ENCODE measurements around the gene ARHGAP4. TPM values are rescaled to one million over a fixed set of nuclear protein-coding genes. Genes with fewer than 3 reads are reported as not detected.
A peak's percentile ranks its signal among the peaks of the same experiment; 100 is the strongest.

ARHGAP4 gene
- total RNA-seq, 2 experiments from 2014 or later, result 151 to 160 TPM

- no peaks in the 10 kb centered on the region for H3K9me3 Mint-ChIP-seq
Observed at GRCh38 chrX:153961292-153961691, 35.2 kb upstream of the ARHGAP4 start.

GRCh38 chrX:153960786-153961185 lies 34.7 kb upstream of the ARHGAP4 start:
- H3K9me3 Mint-ChIP-seq, result no peaks in the 10 kb centered on the region
- peaks cover 15% of the 10 kb centered on the region for H3K36me3 Mint-ChIP-seq
- intact Hi-C loops (cut with micrococcal nuclease), result no loop called here
- ChIA-PET CTCF (interaction anchor here (3.6 kb wide), 1 partner anchor 13 kb away, joined by 12 read pairs; no protein-coding TSS in a partner anchor), POLR2A (no interaction called here)
- no peak overlapping the region for H3K4me3 Mint-ChIP-seq
- DNase-seq, result no peak
- H3K27ac Mint-ChIP-seq, result no peak overlapping the region
- no peaks in the 10 kb centered on the region for H3K27me3 Mint-ChIP-seq
- peaks cover 3% of the 10 kb centered on the region for H3K4me1 Mint-ChIP-seq (ENCODE audit: low read depth)

More at GRCh38 chrX:153961292-153961691, 35.2 kb upstream of the ARHGAP4 start:
- no peak for DNase-seq
- Mint-ChIP-seq H3K27me3 (no peaks in the 10 kb centered on the region), H3K36me3 (peaks cover 12% of the 10 kb centered on the region), H3K4me1 (ENCODE audit: low read depth) (peaks cover 7% of the 10 kb centered on the region), H3K4me3 (no peak overlapping the region), H3K27ac (no peak overlapping the region)
- intact Hi-C loops (cut with micrococcal nuclease), result no loop called here
- ChIA-PET CTCF (interaction anchor here (3.6 kb wide), 1 partner anchor 14 kb away, joined by 12 read pairs; no protein-coding TSS in a partner anchor), POLR2A (interaction anchor here (1.0 kb wide), 1 partner anchor 35 kb away, joined by 3 read pairs; the partner anchor contains the start of gene ARHGAP4)

- Mint-ChIP-seq H3K9me3 (no peaks in the 10 kb centered on the region), H3K4me1 (ENCODE audit: low read depth) (no peaks in the 10 kb centered on the region), H3K36me3 (peaks cover 15% of the 10 kb centered on the region), H3K27me3 (no peaks in the 10 kb centered on the region), H3K27ac (no peak overlapping the region), H3K4me3 (no peak overlapping the region)
- no peak for DNase-seq
- CTCF ChIA-PET, result no interaction called here
- intact Hi-C loops (cut with micrococcal nuclease), result no loop called here
- POLR2A ChIA-PET, result no interaction called here
Observed at GRCh38 chrX:153960077-153960476, 34.0 kb upstream of the ARHGAP4 start.

- Mint-ChIP-seq H3K27ac (no peak overlapping the region), H3K9me3 (no peaks in the 10 kb centered on the region), H3K36me3 (peaks cover 15% of the 10 kb centered on the region), H3K4me3 (no peak overlapping the region), H3K27me3 (no peaks in the 10 kb centered on the region), H3K4me1 (ENCODE audit: low read depth) (no peaks in the 10 kb centered on the region)
- POLR2A ChIA-PET, result no interaction called here
- no peak for DNase-seq
- CTCF ChIA-PET, result no interaction called here
- intact Hi-C loops (cut with micrococcal nuclease), result no loop called here
Observed at GRCh38 chrX:153959649-153960048, 33.6 kb upstream of the ARHGAP4 start.

GRCh38 chrX:153958605-153959004 lies 32.5 kb upstream of the ARHGAP4 start:
- H3K9me3 Mint-ChIP-seq, result no peaks in the 10 kb centered on the region
- ChIA-PET CTCF (no interaction called here), POLR2A (interaction anchor here (1.3 kb wide), 1 partner anchor 8 kb away, joined by 3 read pairs; no protein-coding TSS in a partner anchor)
- H3K4me1 Mint-ChIP-seq (ENCODE audit: low read depth), result no peaks in the 10 kb centered on the region
- H3K27me3 Mint-ChIP-seq, result no peaks in the 10 kb centered on the region
- intact Hi-C loops (cut with micrococcal nuclease), result no loop called here
- peaks cover 21% of the 10 kb centered on the region for H3K36me3 Mint-ChIP-seq
- H3K27ac Mint-ChIP-seq, result no peak overlapping the region
- DNase-seq, result no peak
- no peak overlapping the region for H3K4me3 Mint-ChIP-seq

GRCh38 chrX:153957224-153957623 lies 31.2 kb upstream of the ARHGAP4 start:
- DNase-seq, result no peak
- Mint-ChIP-seq H3K27ac (no peak overlapping the region), H3K9me3 (no peaks in the 10 kb centered on the region), H3K36me3 (peaks cover 20% of the 10 kb centered on the region), H3K4me1 (ENCODE audit: low read depth) (peaks cover 4% of the 10 kb centered on the region), H3K27me3 (no peaks in the 10 kb centered on the region), H3K4me3 (no peak overlapping the region)
- intact Hi-C loops (cut with micrococcal nuclease), result no loop called here
- CTCF ChIA-PET, result no interaction called here
- POLR2A ChIA-PET, result interaction anchor here (1.3 kb wide), 1 partner anchor 9 kb away, joined by 3 read pairs; no protein-coding TSS in a partner anchor

GRCh38 chrX:153956044-153956907 lies 30.2 kb upstream of the ARHGAP4 start:
- H3K27ac Mint-ChIP-seq, result no peak overlapping the region

GRCh38 chrX:153955228-153955732 lies 29.2 kb upstream of the ARHGAP4 start:
- no peak overlapping the region for H3K4me3 Mint-ChIP-seq
- no peak for DNase-seq
- H3K4me1 Mint-ChIP-seq (ENCODE audit: low read depth), result peaks cover 4% of the 10 kb centered on the region
- no peaks in the 10 kb centered on the region for H3K9me3 Mint-ChIP-seq
- H3K36me3 Mint-ChIP-seq, result peaks cover 24% of the 10 kb centered on the region
- H3K27me3 Mint-ChIP-seq, result no peaks in the 10 kb centered on the region
- H3K27ac Mint-ChIP-seq, result peak overlapping the region; percentile 42
- CTCF ChIA-PET, result interaction anchor here (0.9 kb wide), 1 partner anchor 30 kb away, joined by 3 read pairs; the partner anchor contains the start of gene ARHGAP4
- intact Hi-C loops (cut with micrococcal nuclease), result no loop called here
- POLR2A ChIA-PET, result no interaction called here

More at GRCh38 chrX:153956044-153956907, 30.2 kb upstream of the ARHGAP4 start:
- H3K9me3 Mint-ChIP-seq, result no peaks in the 10 kb centered on the region
- H3K4me3 Mint-ChIP-seq, result no peak overlapping the region
- H3K36me3 Mint-ChIP-seq, result peaks cover 20% of the 10 kb centered on the region
- CTCF ChIA-PET, result no interaction called here
- intact Hi-C loops (cut with micrococcal nuclease), result no loop called here
- H3K27me3 Mint-ChIP-seq, result no peaks in the 10 kb centered on the region
- H3K4me1 Mint-ChIP-seq (ENCODE audit: low read depth), result peaks cover 4% of the 10 kb centered on the region
- POLR2A ChIA-PET, result no interaction called here
- no peak for DNase-seq

GRCh38 chrX:153954558-153955227 lies 28.6 kb upstream of the ARHGAP4 start:
- Mint-ChIP-seq H3K9me3 (no peaks in the 10 kb centered on the region), H3K27me3 (no peaks in the 10 kb centered on the region), H3K4me1 (ENCODE audit: low read depth) (peaks cover 4% of the 10 kb centered on the region), H3K4me3 (no peak overlapping the region), H3K36me3 (peaks cover 26% of the 10 kb centered on the region), H3K27ac (no peak overlapping the region)
- CTCF ChIA-PET, result interaction anchor here (0.9 kb wide), 1 partner anchor 29 kb away, joined by 3 read pairs; the partner anchor contains the start of gene ARHGAP4
- POLR2A ChIA-PET, result no interaction called here
- no peak for DNase-seq
- intact Hi-C loops (cut with micrococcal nuclease), result no loop called here

GRCh38 chrX:153953892-153954557 lies 28.0 kb upstream of the ARHGAP4 start:
- Mint-ChIP-seq H3K27ac (no peak overlapping the region), H3K27me3 (no peaks in the 10 kb centered on the region), H3K36me3 (peaks cover 26% of the 10 kb centered on the region), H3K4me3 (no peak overlapping the region), H3K4me1 (ENCODE audit: low read depth) (peaks cover 4% of the 10 kb centered on the region), H3K9me3 (no peaks in the 10 kb centered on the region)
- no peak for DNase-seq
- ChIA-PET POLR2A (interaction anchor here (0.9 kb wide), 1 partner anchor 13 kb away, joined by 3 read pairs; no protein-coding TSS in a partner anchor), CTCF (interaction anchor here (0.8 kb wide), 1 partner anchor 191 kb away, joined by 3 read pairs; no protein-coding TSS in a partner anchor)
- intact Hi-C loops (cut with micrococcal nuclease), result no loop called here

- H3K27me3 Mint-ChIP-seq, result no peaks in the 10 kb centered on the region
- POLR2A ChIA-PET, result interaction anchor here (0.9 kb wide), 1 partner anchor 14 kb away, joined by 3 read pairs; no protein-coding TSS in a partner anchor
- H3K4me3 Mint-ChIP-seq, result no peak overlapping the region
- no peaks in the 10 kb centered on the region for H3K9me3 Mint-ChIP-seq
- CTCF ChIA-PET, result interaction anchor here (0.8 to 1.0 kb wide), 2 partner anchors 60 to 190 kb away, joined by 3 read pairs; no protein-coding TSS in a partner anchor
- intact Hi-C loops (cut with micrococcal nuclease), result no loop called here
- H3K36me3 Mint-ChIP-seq, result peaks cover 26% of the 10 kb centered on the region
- peaks cover 4% of the 10 kb centered on the region for H3K4me1 Mint-ChIP-seq (ENCODE audit: low read depth)
- H3K27ac Mint-ChIP-seq, result peak overlapping the region; percentile 42
- DNase-seq, result peak; percentile 84
Observed at GRCh38 chrX:153953342-153953830, 27.3 kb upstream of the ARHGAP4 start.
